Measurements from ENCODE around the gene EID2.

EID2 gene

GRCh38 chr19:39554701-39555311 is 14.8 kb upstream of the EID2 start:
- Histone ChIP-seq H3K79me2 (ENCODE audit: control insufficient read depth, insufficient read depth, low read length) (no peaks in the 10 kb centered on the region), H3K4me1 (ENCODE audit: control insufficient read depth, low read depth, low read length) (no peaks in the 10 kb centered on the region), H3K4me3 (ENCODE audit: low read length) (no peak overlapping the region), H4K5ac (ENCODE audit: low read length) (no peak overlapping the region), H3K56ac (ENCODE audit: low read length) (no peak overlapping the region), H3K23ac (ENCODE audit: low read length) (no peak overlapping the region), H3K18ac (ENCODE audit: low read length) (no peak overlapping the region), H3K4me2 (ENCODE audit: low read length) (no peak overlapping the region), H3K79me1 (ENCODE audit: low read length) (no peaks in the 10 kb centered on the region), H2AK5ac (ENCODE audit: low read length) (no peak overlapping the region), H2BK120ac (ENCODE audit: low read depth, low read length) (no peak overlapping the region), H3K9ac (ENCODE audit: low read length) (no peak overlapping the region), H3K27ac (ENCODE audit: low read depth, low read length) (no peak overlapping the region), H3K36me3 (ENCODE audit: control insufficient read depth, insufficient read depth, low read length) (no peaks in the 10 kb centered on the region), H3K27me3 (ENCODE audit: insufficient read depth, low read length, poor library complexity) (no peaks in the 10 kb centered on the region), H2BK5ac (ENCODE audit: low read length) (no peak overlapping the region), H2BK15ac (replicated peaks; ENCODE audit: low read depth) (no peak overlapping the region), H4K8ac (ENCODE audit: low read depth, low read length) (no peak overlapping the region), H3K4ac (ENCODE audit: low read depth, low read length) (no peak overlapping the region)
- DNase-seq = no peak
- no CpG with 5 or more reads among the region's 4 CpGs for WGBS (ENCODE audit: extremely low coverage, insufficient coverage, low lambda C conversion rate)

- no peak overlapping the region for H3K4ac ChIP-seq (ENCODE audit: low read depth, low read length)
- no peaks in the 10 kb centered on the region for H3K79me1 ChIP-seq (ENCODE audit: low read length)
- H4K5ac ChIP-seq (ENCODE audit: low read length) = no peak overlapping the region
- H2AK5ac ChIP-seq (ENCODE audit: low read length) = no peak overlapping the region
- H3K79me2 ChIP-seq (ENCODE audit: control insufficient read depth, insufficient read depth, low read length) = no peaks in the 10 kb centered on the region
- H2BK120ac ChIP-seq (ENCODE audit: low read depth, low read length) = no peak overlapping the region
- no peak overlapping the region for H3K27ac ChIP-seq (ENCODE audit: low read depth, low read length)
- no peak overlapping the region for H3K56ac ChIP-seq (ENCODE audit: low read length)
- H3K4me3 ChIP-seq (ENCODE audit: low read length) = no peak overlapping the region
- no peak overlapping the region for H3K18ac ChIP-seq (ENCODE audit: low read length)
- H3K4me2 ChIP-seq (ENCODE audit: low read length) = no peak overlapping the region
- H3K36me3 ChIP-seq (ENCODE audit: control insufficient read depth, insufficient read depth, low read length) = no peaks in the 10 kb centered on the region
- no CpG with 5 or more reads among the region's 7 CpGs for WGBS (ENCODE audit: extremely low coverage, insufficient coverage, low lambda C conversion rate)
- no peaks in the 10 kb centered on the region for H3K4me1 ChIP-seq (ENCODE audit: control insufficient read depth, low read depth, low read length)
- H4K8ac ChIP-seq (ENCODE audit: low read depth, low read length) = no peak overlapping the region
- H2BK5ac ChIP-seq (ENCODE audit: low read length) = no peak overlapping the region
- no peak overlapping the region for H2BK15ac ChIP-seq (replicated peaks; ENCODE audit: low read depth)
- no peak overlapping the region for H3K9ac ChIP-seq (ENCODE audit: low read length)
- H3K23ac ChIP-seq (ENCODE audit: low read length) = no peak overlapping the region
- DNase-seq = no peak
- H3K27me3 ChIP-seq (ENCODE audit: insufficient read depth, low read length, poor library complexity) = no peaks in the 10 kb centered on the region
These were observed 13.2 kb upstream of the EID2 start for GRCh38 chr19:39553082-39553652.

- Histone ChIP-seq H3K4me3 (ENCODE audit: low read length) (no peak overlapping the region), H3K56ac (ENCODE audit: low read length) (no peak overlapping the region), H3K23ac (ENCODE audit: low read length) (no peak overlapping the region), H2BK120ac (ENCODE audit: low read depth, low read length) (no peak overlapping the region), H3K36me3 (ENCODE audit: control insufficient read depth, insufficient read depth, low read length) (no peaks in the 10 kb centered on the region), H4K5ac (ENCODE audit: low read length) (no peak overlapping the region), H3K79me2 (ENCODE audit: control insufficient read depth, insufficient read depth, low read length) (no peaks in the 10 kb centered on the region), H3K4me2 (ENCODE audit: low read length) (no peak overlapping the region), H3K4ac (ENCODE audit: low read depth, low read length) (no peak overlapping the region), H2BK5ac (ENCODE audit: low read length) (no peak overlapping the region), H2BK15ac (replicated peaks; ENCODE audit: low read depth) (no peak overlapping the region), H3K9ac (ENCODE audit: low read length) (no peak overlapping the region), H3K18ac (ENCODE audit: low read length) (no peak overlapping the region), H3K4me1 (ENCODE audit: control insufficient read depth, low read depth, low read length) (no peaks in the 10 kb centered on the region), H4K8ac (ENCODE audit: low read depth, low read length) (no peak overlapping the region), H3K27ac (ENCODE audit: low read depth, low read length) (no peak overlapping the region), H2AK5ac (ENCODE audit: low read length) (no peak overlapping the region), H3K27me3 (ENCODE audit: insufficient read depth, low read length, poor library complexity) (no peaks in the 10 kb centered on the region), H3K79me1 (ENCODE audit: low read length) (no peaks in the 10 kb centered on the region)
- no CpG with 5 or more reads among the region's 5 CpGs for WGBS (ENCODE audit: extremely low coverage, insufficient coverage, low lambda C conversion rate)
- DNase-seq = no peak
These were observed 10.2 kb upstream of the EID2 start for GRCh38 chr19:39550197-39550596.

- peaks cover 2% of the 10 kb centered on the region for H3K4me1 ChIP-seq (ENCODE audit: control insufficient read depth, low read depth, low read length)
- H3K27me3 ChIP-seq (ENCODE audit: insufficient read depth, low read length, poor library complexity) = no peaks in the 10 kb centered on the region
These were observed 6.6 kb upstream of the EID2 start for GRCh38 chr19:39546599-39546998.

GRCh38 chr19:39544911-39545310 is 5.0 kb upstream of the EID2 start:
- Histone ChIP-seq H3K79me2 (ENCODE audit: control insufficient read depth, insufficient read depth, low read length) (no peaks in the 10 kb centered on the region), H3K27ac (ENCODE audit: low read depth, low read length) (no peak overlapping the region), H4K5ac (ENCODE audit: low read length) (no peak overlapping the region), H2BK15ac (replicated peaks; ENCODE audit: low read depth) (no peak overlapping the region), H3K4ac (ENCODE audit: low read depth, low read length) (no peak overlapping the region), H3K23ac (ENCODE audit: low read length) (no peak overlapping the region), H3K9ac (ENCODE audit: low read length) (no peak overlapping the region), H3K56ac (ENCODE audit: low read length) (no peak overlapping the region), H3K4me2 (ENCODE audit: low read length) (no peak overlapping the region), H2BK120ac (ENCODE audit: low read depth, low read length) (no peak overlapping the region), H3K36me3 (ENCODE audit: control insufficient read depth, insufficient read depth, low read length) (no peaks in the 10 kb centered on the region), H3K4me3 (ENCODE audit: low read length) (no peak overlapping the region), H4K8ac (ENCODE audit: low read depth, low read length) (no peak overlapping the region), H3K18ac (ENCODE audit: low read length) (no peak overlapping the region), H2BK5ac (ENCODE audit: low read length) (no peak overlapping the region), H3K79me1 (ENCODE audit: low read length) (no peaks in the 10 kb centered on the region), H3K4me1 (ENCODE audit: control insufficient read depth, low read depth, low read length) (peaks cover 2% of the 10 kb centered on the region), H3K27me3 (ENCODE audit: insufficient read depth, low read length, poor library complexity) (no peaks in the 10 kb centered on the region), H2AK5ac (ENCODE audit: low read length) (no peak overlapping the region)
- no CpG with 5 or more reads among the region's 1 CpG for WGBS (ENCODE audit: extremely low coverage, insufficient coverage, low lambda C conversion rate)
- no peak for DNase-seq

More at GRCh38 chr19:39546599-39546998, 6.6 kb upstream of the EID2 start:
- DNase-seq = peak; percentile 54
- Histone ChIP-seq H2BK5ac (ENCODE audit: low read length) (no peak overlapping the region), H3K27ac (ENCODE audit: low read depth, low read length) (no peak overlapping the region), H3K18ac (ENCODE audit: low read length) (no peak overlapping the region), H3K23ac (ENCODE audit: low read length) (no peak overlapping the region), H3K4me2 (ENCODE audit: low read length) (no peak overlapping the region), H3K9ac (ENCODE audit: low read length) (no peak overlapping the region), H3K36me3 (ENCODE audit: control insufficient read depth, insufficient read depth, low read length) (no peaks in the 10 kb centered on the region), H2AK5ac (ENCODE audit: low read length) (no peak overlapping the region), H2BK120ac (ENCODE audit: low read depth, low read length) (no peak overlapping the region), H3K79me2 (ENCODE audit: control insufficient read depth, insufficient read depth, low read length) (no peaks in the 10 kb centered on the region), H4K5ac (ENCODE audit: low read length) (no peak overlapping the region), H3K4ac (ENCODE audit: low read depth, low read length) (no peak overlapping the region), H4K8ac (ENCODE audit: low read depth, low read length) (no peak overlapping the region), H3K79me1 (ENCODE audit: low read length) (no peaks in the 10 kb centered on the region), H3K4me3 (ENCODE audit: low read length) (no peak overlapping the region), H2BK15ac (replicated peaks; ENCODE audit: low read depth) (no peak overlapping the region), H3K56ac (ENCODE audit: low read length) (no peak overlapping the region)
- no CpG with 5 or more reads among the region's 8 CpGs for WGBS (ENCODE audit: extremely low coverage, insufficient coverage, low lambda C conversion rate)

All from mesendoderm (in vitro differentiated cells).